Activated CD4-positive, alpha-beta T cell treated with anti-CD3 and anti-CD28 coated beads, Interleukin-2, amount 50 U/mL, for 24 hours (primary cell): ENCODE measurements around the gene RAD23B.

Experiments
- DNase-seq, 2 donors: peaks; one replicate each; pipeline ENCODE4 v3.0.0-alpha.2; 2020; ENCODE audit warnings: low read depth in 1 of 2, low spot score in 1 of 2

RAD23B gene

GRCh38 chr9:107268560-107268959 lies 14.5 kb upstream of the RAD23B start:
- DNase-seq, result no peak

GRCh38 chr9:107269254-107269653 lies 13.8 kb upstream of the RAD23B start:
- no peak for DNase-seq

- no peak for DNase-seq
Measured at GRCh38 chr9:107269681-107270080, 13.4 kb upstream of the RAD23B start.

- DNase-seq, result no peak
Measured at GRCh38 chr9:107270082-107270481, 13.0 kb upstream of the RAD23B start.

- no peak for DNase-seq
Measured at GRCh38 chr9:107270580-107270979, 12.5 kb upstream of the RAD23B start.

- no peak for DNase-seq
Measured at GRCh38 chr9:107273634-107274033, 9.4 kb upstream of the RAD23B start.

GRCh38 chr9:107274096-107274495 lies 9.0 kb upstream of the RAD23B start:
- no peak for DNase-seq

GRCh38 chr9:107274953-107275422 lies 8.1 kb upstream of the RAD23B start:
- no peak for DNase-seq

- DNase-seq, result no peak
Measured at GRCh38 chr9:107275530-107275929, 7.5 kb upstream of the RAD23B start.

- DNase-seq, result no peak
Measured at GRCh38 chr9:107276966-107277710, 5.9 kb upstream of the RAD23B start.

- DNase-seq, result no peak
Measured at GRCh38 chr9:107277801-107278200, 5.3 kb upstream of the RAD23B start.

GRCh38 chr9:107279086-107279485 lies 4.0 kb upstream of the RAD23B start:
- no peak for DNase-seq

- no peak for DNase-seq
Measured at GRCh38 chr9:107280543-107280942, 2.5 kb upstream of the RAD23B start.

- DNase-seq, result no peak
Measured at GRCh38 chr9:107281184-107281583, 1.9 kb upstream of the RAD23B start.

- no peak for DNase-seq
Measured at GRCh38 chr9:107281922-107282667, 984 bp upstream of the RAD23B start.

GRCh38 chr9:107283623-107284616 lies 841 bp downstream of the RAD23B start:
- DNase-seq, result peak; percentile 38 to 46

- DNase-seq, result no peak
Measured at GRCh38 chr9:107284636-107285035, 1.6 kb downstream of the RAD23B start.

- DNase-seq, result no peak
Measured at GRCh38 chr9:107285286-107285685, 2.2 kb downstream of the RAD23B start.

GRCh38 chr9:107286057-107286456 lies 3.0 kb downstream of the RAD23B start:
- no peak for DNase-seq

- no peak for DNase-seq
Measured at GRCh38 chr9:107288701-107289100, 5.6 kb downstream of the RAD23B start.

GRCh38 chr9:107290619-107291018 lies 7.5 kb downstream of the RAD23B start:
- no peak for DNase-seq
